HS-5 (cell line): ENCODE measurements around the gene GPR171.
"Not testable (repeated sequence)": the region's sequence is repeated elsewhere in the genome, so short reads cannot be mapped to it uniquely, and the experiment has no call there.

ENCODE experiments used
- DNase-seq: peaks from one replicate; pipeline ENCODE4 v3.0.0-alpha.2; 2012; ENCODE audit warnings: low read depth

The GPR171 gene, protein sequence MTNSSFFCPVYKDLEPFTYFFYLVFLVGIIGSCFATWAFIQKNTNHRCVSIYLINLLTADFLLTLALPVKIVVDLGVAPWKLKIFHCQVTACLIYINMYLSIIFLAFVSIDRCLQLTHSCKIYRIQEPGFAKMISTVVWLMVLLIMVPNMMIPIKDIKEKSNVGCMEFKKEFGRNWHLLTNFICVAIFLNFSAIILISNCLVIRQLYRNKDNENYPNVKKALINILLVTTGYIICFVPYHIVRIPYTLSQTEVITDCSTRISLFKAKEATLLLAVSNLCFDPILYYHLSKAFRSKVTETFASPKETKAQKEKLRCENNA

GRCh38 chr3:151203051-151203420 lies at the start of gene GPR171:
GPR171 (minus strand) TSS chr3:151203216; CDS start chr3:151199386, 3,830 bp downstream.
- DNase-seq: no peak

DNA sequence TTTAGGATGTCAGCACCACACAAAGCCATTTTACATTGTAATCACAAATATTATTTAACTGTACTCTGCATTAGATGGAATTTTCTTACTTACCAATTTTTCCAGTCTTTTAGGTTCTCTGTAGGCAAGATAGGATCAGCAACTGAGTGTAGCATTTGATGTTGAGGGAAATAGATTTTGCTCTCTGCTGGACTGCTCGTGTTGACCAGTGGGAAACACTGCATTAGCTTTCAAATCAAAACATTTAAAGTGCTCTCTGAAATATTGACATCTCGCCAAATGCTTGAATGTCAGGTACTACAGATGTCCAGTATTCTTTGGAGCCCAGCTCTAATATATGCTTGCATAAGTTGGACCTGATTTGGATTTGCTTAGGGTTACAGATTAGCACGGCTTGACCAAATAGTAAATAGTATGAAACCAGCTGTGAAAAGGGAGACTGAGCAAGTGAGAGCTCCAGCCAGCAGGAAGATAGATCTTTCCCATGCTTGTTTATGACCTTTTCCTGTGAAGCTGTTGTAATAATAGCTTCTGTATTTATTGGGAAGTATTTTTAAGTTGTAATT lies 45.8 kb upstream of the GPR171 start:
- DNase-seq: no peak

DNA sequence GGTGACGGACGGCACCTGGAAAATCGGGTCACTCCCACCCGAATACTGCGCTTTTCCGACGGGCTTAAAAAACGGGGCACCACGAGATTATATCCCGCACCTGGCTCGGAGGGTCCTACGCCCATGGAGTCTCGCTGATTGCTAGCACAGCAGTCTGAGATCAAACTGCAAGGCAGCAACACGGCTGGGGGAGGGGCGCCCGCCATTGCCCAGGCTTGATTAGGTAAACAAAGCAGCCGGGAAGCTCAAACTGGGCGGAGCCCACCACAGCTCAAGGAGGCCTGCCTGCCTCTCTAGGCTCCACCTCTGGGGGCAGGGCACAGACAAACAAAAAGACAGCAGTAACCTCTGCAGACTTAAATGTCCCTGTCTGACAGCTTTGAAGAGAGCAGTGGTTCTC lies 39.0 kb upstream of the GPR171 start:
- DNase-seq: not testable (repeated sequence)

DNA sequence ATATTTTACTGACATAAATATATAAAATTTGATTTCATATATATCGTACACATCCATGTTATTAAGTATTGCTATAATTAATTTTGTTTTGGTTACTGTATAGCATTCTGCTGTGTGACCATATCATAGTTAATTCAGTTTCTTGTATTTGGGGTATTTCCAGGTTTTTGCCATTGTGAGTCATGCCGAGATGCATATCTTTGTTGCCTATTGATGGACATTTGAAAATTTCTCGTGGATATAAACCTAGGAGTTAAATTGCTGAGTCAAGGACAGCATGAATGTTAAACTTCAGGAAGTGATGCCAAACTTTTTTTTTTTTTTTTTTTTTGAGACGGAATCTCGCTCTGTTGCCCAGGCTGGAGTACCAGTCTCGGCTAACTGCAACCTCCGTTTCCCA lies 33.7 kb upstream of the GPR171 start:
- no peak for DNase-seq

GRCh38 chr3:151236316-151236715 lies 33.3 kb upstream of the GPR171 start:
- DNase-seq: no peak

- DNase-seq: no peak
Measured at GRCh38 chr3:151234825-151235224, 31.8 kb upstream of the GPR171 start.

- no peak for DNase-seq
Measured at GRCh38 chr3:151232991-151233390, 30.0 kb upstream of the GPR171 start.

GRCh38 chr3:151232403-151232802 lies 29.4 kb upstream of the GPR171 start:
- DNase-seq: not testable (repeated sequence)

- DNase-seq: no peak
Measured at GRCh38 chr3:151230646-151231045, 27.6 kb upstream of the GPR171 start.

- DNase-seq: peak; percentile 39
Measured at GRCh38 chr3:151228666-151229040, 25.6 kb upstream of the GPR171 start.

DNA sequence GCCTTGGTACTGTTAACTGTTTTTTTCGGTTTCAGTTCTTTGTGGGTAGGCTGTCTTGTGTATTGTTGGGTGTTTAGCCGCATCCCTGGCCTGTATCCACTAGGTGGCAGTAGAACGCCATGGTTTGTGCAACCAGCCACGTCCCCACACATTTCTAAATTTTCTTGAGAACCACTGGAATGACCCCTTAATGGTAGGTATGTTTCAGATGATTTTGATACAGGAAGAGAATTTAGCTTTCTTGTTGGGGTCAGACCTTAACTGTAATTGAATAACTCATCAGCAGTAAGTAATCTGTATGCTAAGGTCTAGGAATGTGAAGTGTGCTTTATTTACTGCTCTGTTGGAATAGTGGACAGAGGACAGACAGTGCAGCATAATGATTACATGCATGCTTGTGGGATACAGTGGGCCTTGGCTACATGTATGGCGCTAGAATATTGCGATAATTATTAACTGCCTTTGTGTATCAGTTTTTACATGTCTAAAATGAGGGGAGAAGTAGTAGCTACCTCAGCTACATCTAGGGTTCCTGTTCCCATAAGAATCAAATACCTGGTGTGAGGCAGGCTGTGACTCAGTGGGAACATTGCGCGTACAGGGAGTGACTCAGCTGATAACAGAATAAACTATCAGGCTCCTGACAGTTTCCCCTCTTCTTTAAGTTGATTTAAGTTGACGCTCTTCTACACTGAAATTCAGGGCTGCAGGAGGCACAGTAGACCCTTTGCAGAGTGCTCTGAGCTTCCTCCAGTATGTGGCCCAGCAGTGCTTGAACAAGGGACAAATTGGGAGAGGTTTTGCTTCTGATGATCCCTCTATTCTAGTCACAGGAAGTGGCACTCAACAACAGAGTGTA lies 25.0 kb upstream of the GPR171 start:
- peak; percentile 70 for DNase-seq

GRCh38 chr3:151227266-151227806 lies 24.3 kb upstream of the GPR171 start:
- no peak for DNase-seq

DNA sequence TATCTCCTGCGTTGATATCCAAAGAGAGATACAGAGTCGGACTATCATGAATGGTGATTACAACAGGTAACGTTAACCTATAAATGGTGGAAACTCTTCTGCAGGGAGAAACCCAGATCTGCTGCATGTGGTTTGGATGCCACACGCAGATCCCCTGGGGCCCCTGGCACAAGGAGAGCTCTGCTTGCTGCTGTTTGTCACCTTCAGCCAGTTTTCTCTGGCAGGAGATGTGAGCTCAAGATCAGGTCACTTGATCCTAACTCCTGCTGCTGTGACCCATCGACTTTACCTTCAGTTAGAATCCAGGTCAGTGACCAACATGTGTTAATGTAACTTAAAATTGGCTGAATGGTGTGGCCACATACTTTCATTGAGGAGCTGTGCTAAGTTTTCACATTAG lies 23.8 kb upstream of the GPR171 start:
- no peak for DNase-seq

DNA sequence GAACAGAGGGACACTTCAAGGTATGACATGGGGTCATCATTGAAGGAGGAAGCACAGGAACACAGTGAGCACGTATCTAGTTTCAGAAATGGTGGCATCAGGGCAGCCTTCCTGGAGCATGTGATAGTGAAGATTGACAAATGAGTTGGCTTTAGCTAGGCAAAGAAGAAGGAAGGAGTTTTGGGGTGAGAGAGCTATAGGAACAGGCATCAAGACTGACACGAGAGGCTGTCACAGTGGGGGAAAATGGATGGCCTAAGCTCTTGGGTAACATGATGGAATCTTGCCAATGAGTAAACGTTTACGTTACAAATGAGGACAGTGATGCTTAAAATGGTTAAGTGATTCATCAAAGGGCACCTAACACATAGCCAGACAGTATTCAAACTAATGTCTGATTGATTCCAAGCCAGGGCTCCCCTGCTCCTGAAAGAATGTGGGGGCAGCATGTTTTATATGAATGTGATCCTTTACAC lies 23.1 kb upstream of the GPR171 start:
- peak; percentile 75 for DNase-seq

DNA sequence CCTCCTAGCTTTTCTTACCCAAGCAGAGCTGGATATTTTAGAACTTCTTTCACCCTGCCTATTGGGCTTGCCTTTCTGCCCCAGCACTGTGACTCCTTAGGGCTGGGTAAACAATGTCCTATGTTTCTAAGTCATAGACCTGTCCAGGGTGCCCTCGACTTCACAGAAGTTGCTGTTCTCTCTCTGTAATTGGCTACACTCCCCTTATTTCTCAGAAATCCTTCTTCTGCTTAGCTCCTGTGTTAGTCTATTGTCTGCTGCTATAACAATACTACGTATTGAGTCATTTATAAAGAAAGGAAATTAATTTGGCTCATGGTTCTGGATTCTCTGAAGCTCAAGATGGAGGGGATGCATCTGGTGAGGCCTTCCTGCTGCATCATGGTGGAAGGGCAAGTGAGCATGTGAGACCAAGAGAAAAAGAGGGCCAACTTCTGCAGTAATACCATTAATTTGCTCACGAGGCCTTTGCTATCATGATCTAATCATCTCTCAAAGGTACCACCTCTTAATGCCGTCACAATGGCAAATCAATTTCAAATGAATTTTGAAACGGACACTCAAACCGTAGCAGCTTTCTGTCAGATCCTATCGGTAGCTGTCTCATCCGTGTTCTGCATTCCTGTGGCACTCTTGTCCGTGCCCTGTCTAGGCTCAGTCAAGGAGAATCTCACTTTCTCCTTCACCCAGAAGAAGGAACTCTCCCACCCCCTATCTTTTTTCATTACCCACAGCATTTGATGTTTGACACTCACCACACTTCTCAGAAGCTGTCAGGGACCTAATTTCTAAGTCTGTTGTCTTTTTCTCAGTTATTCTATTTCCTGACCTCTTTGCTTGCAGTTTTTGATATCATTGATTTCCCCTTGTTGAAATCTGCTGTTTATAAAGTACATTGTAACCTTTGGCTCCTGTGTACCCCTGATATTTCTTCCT lies 22.3 kb upstream of the GPR171 start:
- no peak for DNase-seq

DNA sequence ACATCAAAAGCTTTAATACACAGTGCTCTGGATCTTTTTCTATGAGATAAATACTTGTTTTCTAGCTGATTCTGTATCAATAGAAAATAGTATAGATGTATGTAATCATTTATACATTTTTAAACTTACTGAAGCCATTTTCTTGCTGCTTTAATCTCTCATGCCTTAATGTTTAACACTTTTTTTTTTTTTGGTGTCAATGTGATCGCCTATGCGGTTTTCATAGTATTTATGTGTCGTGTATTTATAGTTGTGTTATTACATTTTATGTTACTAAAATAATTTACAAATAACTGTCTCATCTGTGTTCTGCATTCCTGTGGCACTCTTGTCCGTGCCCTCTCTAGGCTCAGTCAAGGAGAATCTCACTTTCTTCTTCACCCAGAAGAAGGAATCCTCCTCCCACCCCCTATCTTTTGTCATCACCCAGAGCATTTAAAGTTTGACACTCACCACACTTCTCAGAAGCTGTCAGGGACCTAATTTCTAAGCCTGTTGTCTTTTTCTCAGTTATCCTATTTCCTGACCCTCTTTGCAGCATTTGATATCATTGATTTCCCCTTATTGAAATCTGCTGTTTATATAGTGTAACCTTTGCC lies 21.4 kb upstream of the GPR171 start:
- no peak for DNase-seq

DNA sequence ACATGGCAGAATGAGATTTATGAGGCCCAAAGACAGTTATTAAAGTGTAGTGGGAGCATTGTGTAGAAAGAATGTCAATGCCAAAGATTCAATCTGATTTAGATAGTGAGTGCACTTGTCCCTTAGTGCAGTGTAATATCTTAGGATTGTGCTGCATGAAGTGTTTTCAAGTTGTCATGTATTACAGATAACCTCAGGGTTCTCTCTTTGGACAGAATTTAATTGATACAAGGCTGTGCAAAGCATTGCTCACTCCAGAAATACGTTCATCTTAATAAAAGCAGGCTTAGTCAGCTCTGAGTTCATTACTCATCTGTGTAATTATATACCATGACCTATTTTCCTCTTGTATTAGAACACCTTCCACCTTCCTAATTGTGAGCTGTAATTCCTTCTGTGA lies 16.0 kb upstream of the GPR171 start:
- DNase-seq: peak; percentile 85

DNA sequence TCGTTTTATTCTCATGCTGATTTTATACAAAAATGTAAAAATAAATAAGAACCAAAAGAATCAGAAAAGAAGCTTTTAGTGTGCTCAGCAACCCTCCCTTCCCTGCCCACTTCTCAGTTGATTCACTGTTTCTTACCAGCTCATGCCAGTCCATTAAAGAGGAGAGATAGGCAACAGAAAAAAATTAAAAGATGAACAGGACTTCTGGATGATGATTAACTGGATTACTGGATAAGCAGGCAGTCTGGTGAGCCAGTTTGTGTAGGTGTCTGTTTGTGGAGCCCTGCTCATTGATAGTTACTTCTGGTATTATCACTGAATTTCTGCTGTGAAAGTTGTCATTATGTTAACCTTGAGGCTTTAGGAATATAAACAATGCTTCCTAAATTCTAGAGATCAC lies 15.1 kb upstream of the GPR171 start:
- DNase-seq: no peak

GRCh38 chr3:151216641-151217607 lies 13.9 kb upstream of the GPR171 start:
- DNase-seq: no peak

DNA sequence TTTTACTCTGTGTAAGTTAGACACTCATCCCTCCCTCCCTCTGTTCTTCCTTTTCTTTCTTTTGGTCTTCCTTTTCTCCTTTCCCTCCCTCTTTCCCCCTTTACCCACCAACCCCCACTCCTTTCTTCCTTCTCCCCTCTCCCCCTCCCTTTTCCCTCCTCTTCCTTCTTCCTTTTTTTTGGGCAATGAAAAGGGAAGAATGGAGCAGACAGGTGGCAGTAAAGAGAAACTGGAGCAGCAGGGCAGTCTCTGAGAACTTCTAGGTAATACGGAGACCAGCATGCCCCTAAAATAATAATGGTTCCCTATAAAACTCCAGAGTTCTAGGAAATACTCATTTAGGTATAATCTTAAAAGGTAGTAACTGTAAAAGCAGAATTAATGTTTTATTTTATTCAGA lies 11.4 kb upstream of the GPR171 start:
- DNase-seq: no peak
